A549 (cell line): ENCODE measurements around the gene CREM. TPM values are rescaled to one million over a fixed set of nuclear protein-coding genes. Genes with fewer than 3 reads are reported as not detected.

Source experiments
- ATAC-seq, 2 experiments: fragments of 200-7000 bp in 1 of 2; fragments of >200 bp in 1 of 2; cut with Nextera tagmentation in 1 of 2; cut with Tn5 transposase in 1 of 2; 3 replicates each; pipeline versions ENCODE4 v1.8.0 to v1.9.1; 2018 to 2020; ENCODE audit warnings: mild to moderate bottlenecking in 1 of 2, moderate library complexity in 1 of 2
- CTCF ChIA-PET: fragments of 300-600 bp; sonication (Branson Sonifier 250); formaldehyde crosslinking; extraction: SDS; loops from one replicate; lab custom pipeline; 2021; ENCODE audit warnings: antibody characterized with exemption, inconsistent platforms; lab: Yijun Ruan, JAX
- POLR2A ChIA-PET: fragments of 350-600 bp; formaldehyde crosslinking; extraction: SDS; loops from one replicate; lab custom pipeline; 2021; ENCODE audit warnings: antibody characterized with exemption, inconsistent platforms; lab: Yijun Ruan, JAX
- DNase-seq, 2 experiments: peaks; one replicate each; pipeline versions ENCODE4 v3.0.0 to v3.0.0-alpha.2; 2011 to 2016; ENCODE audit warnings: low read depth in 1 of 2, low spot score in 1 of 2
- FAIRE-seq: peaks from 2 replicates; lab custom pipeline; 2011; peaks lifted over from hg19 to GRCh38; lab: Jason Lieb, UNC
- H3K27ac ChIP-seq, 2 experiments: fragments of >200 bp; sonication (Bioruptor Twin); formaldehyde crosslinking; 3 replicates each; pipeline ENCODE4 v1.5.1; 2016 to 2017
- H3K4me1 ChIP-seq: fragments of >200 bp; sonication (Bioruptor Twin); formaldehyde crosslinking; 3 replicates; pipeline ENCODE4 v1.6.1; 2016
- H3K4me2 ChIP-seq: fragments of >200 bp; sonication (Bioruptor Twin); formaldehyde crosslinking; 3 replicates; pipeline ENCODE4 v1.6.1; 2016
- H3K4me3 ChIP-seq: fragments of >200 bp; sonication (Bioruptor Twin); formaldehyde crosslinking; 3 replicates; pipeline ENCODE4 v1.5.1; 2016
- H3K9me3 ChIP-seq: fragments of >200 bp; sonication (Bioruptor Twin); formaldehyde crosslinking; 3 replicates; pipeline ENCODE4 v1.6.1; 2016
- EP300 ChIP-seq, 2 experiments: fragments of >200 bp; sonication (Bioruptor Twin); formaldehyde crosslinking; IDR thresholded peaks; 2 replicates in 1 of 2; 3 replicates in 1 of 2; pipeline ENCODE4 v1.6.1; 2016 to 2017
- ESRRA ChIP-seq: fragments of 150-350 bp; IDR thresholded peaks from 2 replicates; pipeline ENCODE4 v1.6.1; 2014; ENCODE audit warnings: mild to moderate bottlenecking, low read length, borderline replicate concordance
- FOSB ChIP-seq: fragments of 250-450 bp; sonication (Bioruptor Pico); IDR thresholded peaks from 2 replicates; pipeline ENCODE4 v1.5.0; 2020; ENCODE audit warnings: mild to moderate bottlenecking, moderate library complexity
- FOXS1 ChIP-seq: fragments of 250-450 bp; sonication (Bioruptor Pico); IDR thresholded peaks from 2 replicates; pipeline ENCODE4 v1.5.0; 2020; ENCODE audit warnings: mild to moderate bottlenecking, moderate library complexity
- GATA3 ChIP-seq: IDR thresholded peaks from 2 replicates; pipeline ENCODE4 v1.6.1; 2012; ENCODE audit warnings: borderline replicate concordance
- HOXB5 ChIP-seq: fragments of 250-450 bp; sonication (Bioruptor Pico); IDR thresholded peaks from 2 replicates; pipeline ENCODE4 v1.5.0; 2020; ENCODE audit warnings: mild to moderate bottlenecking, moderate library complexity
- JUN ChIP-seq, 2 experiments: fragments of >200 bp; sonication (Bioruptor Twin); formaldehyde crosslinking; IDR thresholded peaks; 2 replicates in 1 of 2; 3 replicates in 1 of 2; pipeline ENCODE4 v1.6.1; 2016 to 2017
- KDM1A ChIP-seq: fragments of 200-600 bp; sonication (generic); IDR thresholded peaks from 2 replicates; pipeline ENCODE4 v1.6.1; 2016; ENCODE audit warnings: low read depth, mild to moderate bottlenecking
- KDM5A ChIP-seq: fragments of 200-600 bp; sonication (generic); IDR thresholded peaks from 2 replicates; pipeline ENCODE4 v1.6.1; 2016; ENCODE audit warnings: antibody characterized with exemption, mild to moderate bottlenecking
- MAFK ChIP-seq: fragments of 450-650 bp; IDR thresholded peaks from 2 replicates; pipeline ENCODE4 v1.6.1; 2014; ENCODE audit not compliant: partially characterized antibody
- NFE2L2 ChIP-seq: fragments of 150-350 bp; conservative IDR thresholded peaks from 2 replicates; pipeline ENCODE4 v1.6.1; 2014; ENCODE audit warnings: low read length
- PHF8 ChIP-seq: fragments of 200-600 bp; sonication (generic); IDR thresholded peaks from 2 replicates; pipeline ENCODE4 v1.6.1; 2016; ENCODE audit warnings: low read depth, mild to moderate bottlenecking, antibody characterized with exemption, moderate library complexity, borderline replicate concordance
- POLR2A ChIP-seq: IDR thresholded peaks from 2 replicates; pipeline ENCODE4 v1.6.1; 2012; ENCODE audit warnings: mild to moderate bottlenecking, low read length
- POLR2AphosphoS2 ChIP-seq: conservative IDR thresholded peaks from 2 replicates; pipeline ENCODE4 v1.6.1; 2012; ENCODE audit warnings: low read length, improper control_type of control experiment, inconsistent platforms
- RAD21 ChIP-seq, 2 experiments: fragments of >200 bp in 1 of 2; sonication (Bioruptor Twin) in 1 of 2; formaldehyde crosslinking in 1 of 2; IDR thresholded peaks in 1 of 2; conservative IDR thresholded peaks in 1 of 2; 2 replicates in 1 of 2; 3 replicates in 1 of 2; pipeline ENCODE4 v1.6.1; 2012 to 2018; ENCODE audit warnings: inconsistent platforms in 1 of 2
- RCOR1 ChIP-seq: fragments of 150-350 bp; IDR thresholded peaks from 2 replicates; pipeline ENCODE4 v1.6.1; 2014; ENCODE audit warnings: antibody characterized with exemption, low read length, low read depth
- REST ChIP-seq: fragments of 200-600 bp; sonication (generic); IDR thresholded peaks from 2 replicates; pipeline ENCODE4 v1.6.1; 2016; ENCODE audit warnings: antibody characterized with exemption, mild to moderate bottlenecking, moderate library complexity
- RNF2 ChIP-seq: fragments of 200-600 bp; sonication (generic); IDR thresholded peaks from 2 replicates; pipeline ENCODE4 v1.6.1; 2016; ENCODE audit warnings: low read depth, mild to moderate bottlenecking, antibody characterized with exemption, moderate library complexity, borderline replicate concordance
- ZC3H11A ChIP-seq: fragments of 450-650 bp; IDR thresholded peaks from 2 replicates; pipeline ENCODE4 v1.6.1; 2014; ENCODE audit warnings: antibody characterized with exemption, mild to moderate bottlenecking
- ZNF302 ChIP-seq: fragments of 250-450 bp; sonication (Bioruptor Pico); IDR thresholded peaks from 2 replicates; pipeline ENCODE4 v1.9.0; 2021; ENCODE audit warnings: inconsistent platforms, mild to moderate bottlenecking, moderate library complexity
- WGBS: methylation state at CpG from one replicate; pipeline ENCODE4 v1.1.6; 2017; ENCODE audit errors: missing lambda C conversion rate; 5-methylcytosine and 5-hydroxymethylcytosine counted together
- polyA plus RNA-seq, 4 experiments: library from polyadenylated mRNA; depleted of rRNA in 3 of 4; stranded (reverse); fragments of >200 nt; fragmentation: RNase III in 1 of 4; extraction: RNeasy Plus Mini Kit Qiagen cat#74134 plus additional on column Dnase treatment in 1 of 4; gene quantifications; 2 replicates in 3 of 4; 3 replicates in 1 of 4; pipeline ENCODE4 v1.2.3, GENCODE V29; 2011 to 2017
- TF ChIP-seq, protein P1 (sequence below): fragments of >200 bp; sonication (Bioruptor Twin); formaldehyde crosslinking; IDR thresholded peaks from 2 replicates; pipeline ENCODE4 v1.6.1; 2016
- TF ChIP-seq, protein P2 (sequence below): fragments of 250-450 bp; sonication (Bioruptor Pico); IDR thresholded peaks from 2 replicates; pipeline ENCODE4 v1.5.0; 2021; ENCODE audit warnings: mild to moderate bottlenecking, moderate library complexity, borderline replicate concordance
- TF ChIP-seq, protein P3 (sequence below): IDR thresholded peaks from 2 replicates; pipeline ENCODE4 v1.6.1; 2012; ENCODE audit warnings: low read depth, borderline replicate concordance

CREM gene
- polyA plus RNA-seq, 2 of the 4 experiments (the other 2 are of a cell fraction), result 53.3 to 112 TPM

DNA sequence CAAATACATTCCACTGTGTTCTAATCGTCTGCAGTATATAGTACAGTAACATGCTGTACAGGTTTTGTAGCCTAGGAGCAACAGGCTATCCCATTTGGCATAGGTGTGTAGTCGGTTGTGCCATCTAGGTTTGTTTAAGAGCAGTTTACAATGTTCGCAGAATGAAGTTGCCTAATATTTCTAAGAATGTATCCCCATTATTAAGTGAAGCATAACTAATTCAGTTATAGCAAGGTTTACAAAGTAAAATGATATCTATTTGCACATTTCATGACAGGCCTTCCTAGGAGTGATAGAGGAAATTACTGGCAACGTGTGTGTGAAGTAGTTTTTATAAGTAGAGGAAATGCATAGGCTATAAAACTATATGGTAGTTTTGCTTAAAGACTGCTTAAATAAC lies 4.0 kb downstream of the CREM start:
- ATAC-seq, result no peak
- CTCF ChIA-PET, result no interaction called here
- POLR2A ChIA-PET, result interaction anchor here (0.7 kb wide), 1 partner anchor 1935 kb away, joined by 3 read pairs; no protein-coding TSS in a partner anchor
- no peaks in the 10 kb centered on the region for H3K9me3 ChIP-seq
- DNase-seq, result no peak
- no peak overlapping the region for H3K4me3 ChIP-seq
- peak overlapping the region; percentile 27 for H3K4me2 ChIP-seq
- WGBS, result 39% methylated on average over 4 of the region's 4 CpGs
- peaks cover 34% of the 10 kb centered on the region; the same call in 2 of the 3 replicates for H3K4me1 ChIP-seq
- FAIRE-seq, result no peak
- no peak for TF ChIP-seq RAD21 (conservative IDR thresholded peaks at IDR 0.05 in 1 of 2, IDR thresholded peaks at IDR 0.05 in 1 of 2)
- TF ChIP-seq POLR2AphosphoS2, result no peak
- no peak for TF ChIP-seq NFE2L2
- TF ChIP-seq RCOR1, result no peak
- TF ChIP-seq ESRRA, result no peak
- H3K27ac ChIP-seq, result no peak overlapping the region

- no peak overlapping the region for H3K4me3 ChIP-seq
- no peak for ATAC-seq
- CTCF ChIA-PET, result no interaction called here
- no peak for FAIRE-seq
- H3K27ac ChIP-seq, result no peak overlapping the region
- WGBS, result 78% methylated on average over 2 of the region's 2 CpGs
- no peak for DNase-seq
- H3K4me1 ChIP-seq, result peaks cover 30% of the 10 kb centered on the region; the same call in 2 of the 3 replicates
- TF ChIP-seq HOXB5 (CRISPR knock-in tag) (no peak), ZNF302 (no peak), POLR2A (no peak), FOSB (CRISPR knock-in tag) (no peak), GATA3 (no peak), REST (no peak), ZC3H11A (no peak), RNF2 (no peak), KDM5A (no peak), PHF8 (no peak), EP300 (IDR thresholded peaks at IDR 0.05) (no peak), MAFK (no peak), JUN (IDR thresholded peaks at IDR 0.05) (no peak), FOXS1 (CRISPR knock-in tag) (no peak), NFE2L2 (no peak), KDM1A (no peak)
- TF ChIP-seq, protein P1, sequence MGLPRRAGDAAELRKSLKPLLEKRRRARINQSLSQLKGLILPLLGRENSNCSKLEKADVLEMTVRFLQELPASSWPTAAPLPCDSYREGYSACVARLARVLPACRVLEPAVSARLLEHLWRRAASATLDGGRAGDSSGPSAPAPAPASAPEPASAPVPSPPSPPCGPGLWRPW, result no peak
- TF ChIP-seq, protein P2, sequence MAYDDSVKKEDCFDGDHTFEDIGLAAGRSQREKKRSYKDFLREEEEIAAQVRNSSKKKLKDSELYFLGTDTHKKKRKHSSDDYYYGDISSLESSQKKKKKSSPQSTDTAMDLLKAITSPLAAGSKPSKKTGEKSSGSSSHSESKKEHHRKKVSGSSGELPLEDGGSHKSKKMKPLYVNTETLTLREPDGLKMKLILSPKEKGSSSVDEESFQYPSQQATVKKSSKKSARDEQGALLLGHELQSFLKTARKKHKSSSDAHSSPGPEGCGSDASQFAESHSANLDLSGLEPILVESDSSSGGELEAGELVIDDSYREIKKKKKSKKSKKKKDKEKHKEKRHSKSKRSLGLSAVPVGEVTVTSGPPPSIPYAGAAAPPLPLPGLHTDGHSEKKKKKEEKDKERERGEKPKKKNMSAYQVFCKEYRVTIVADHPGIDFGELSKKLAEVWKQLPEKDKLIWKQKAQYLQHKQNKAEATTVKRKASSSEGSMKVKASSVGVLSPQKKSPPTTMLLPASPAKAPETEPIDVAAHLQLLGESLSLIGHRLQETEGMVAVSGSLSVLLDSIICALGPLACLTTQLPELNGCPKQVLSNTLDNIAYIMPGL (CRISPR knock-in tag), result no peak
- TF ChIP-seq, protein P3, sequence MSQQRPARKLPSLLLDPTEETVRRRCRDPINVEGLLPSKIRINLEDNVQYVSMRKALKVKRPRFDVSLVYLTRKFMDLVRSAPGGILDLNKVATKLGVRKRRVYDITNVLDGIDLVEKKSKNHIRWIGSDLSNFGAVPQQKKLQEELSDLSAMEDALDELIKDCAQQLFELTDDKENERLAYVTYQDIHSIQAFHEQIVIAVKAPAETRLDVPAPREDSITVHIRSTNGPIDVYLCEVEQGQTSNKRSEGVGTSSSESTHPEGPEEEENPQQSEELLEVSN, result no peak
- no peaks in the 10 kb centered on the region for H3K9me3 ChIP-seq
- no peak overlapping the region for H3K4me2 ChIP-seq
- POLR2A ChIA-PET, result no interaction called here
Measured at GRCh38 chr10:35132727-35133126, 6.1 kb downstream of the CREM start.
